Measurements from ENCODE around the gene ATP8B1. TPM values are rescaled to one million over a fixed set of nuclear protein-coding genes. Genes with fewer than 3 reads are reported as not detected.

ATP8B1 gene
- total RNA-seq, 1 donor from 2014 or later: 0.15 TPM

DNA sequence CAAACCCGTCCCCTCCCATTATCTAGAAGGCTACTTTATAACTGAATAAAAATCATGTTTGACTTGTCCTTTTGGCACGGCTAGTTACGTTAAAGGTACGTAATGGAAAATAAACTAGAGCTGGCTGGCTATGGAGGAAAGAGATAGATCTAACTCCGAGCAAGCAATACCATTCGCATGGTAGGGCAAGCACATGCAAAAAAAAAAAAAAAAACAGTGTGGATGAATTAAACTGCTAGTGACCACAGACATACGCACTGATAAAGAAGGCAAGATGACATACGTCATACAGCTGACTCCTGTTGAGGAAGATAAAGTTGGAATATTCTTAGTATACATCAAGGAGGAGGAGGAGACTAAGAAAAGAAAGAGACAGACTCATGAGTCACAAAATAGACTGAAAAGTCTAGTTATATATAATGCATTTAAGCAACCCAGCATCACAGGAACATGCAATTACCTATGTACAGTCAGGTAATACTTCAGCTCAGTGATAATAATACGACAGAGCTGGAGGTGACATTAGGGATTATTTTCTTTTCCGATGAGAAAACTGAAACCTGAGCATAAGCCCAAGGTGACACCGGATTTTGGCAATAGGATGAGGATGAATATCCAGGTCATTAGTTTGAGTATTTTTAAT, 143.5 kb downstream of the ATP8B1 start:
- no peak overlapping the region for H3K4me3 Mint-ChIP-seq

DNA sequence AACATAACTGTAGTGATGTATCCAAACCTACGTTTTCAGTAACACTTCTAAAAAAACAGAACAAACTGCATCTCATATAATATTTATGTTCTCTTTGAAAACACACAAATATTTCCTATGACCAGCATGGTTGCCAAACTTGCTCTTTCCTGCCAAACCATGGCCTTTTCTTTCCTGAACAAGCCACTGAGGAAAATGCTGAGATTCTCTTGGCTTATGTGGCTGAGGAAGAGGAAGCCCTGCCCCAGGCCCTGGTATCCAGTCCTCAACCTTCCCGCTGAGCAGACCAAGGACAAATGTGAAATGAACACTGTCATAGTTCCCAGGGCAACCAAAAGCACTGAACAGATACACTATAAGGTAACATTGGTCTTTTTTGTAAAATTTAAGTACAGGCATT, 145.6 kb downstream of the ATP8B1 start:
- Histone ChIP-seq H3K4me2 (no peak overlapping the region), H3K36me3 (no peaks in the 10 kb centered on the region), H3K4me1 (no peaks in the 10 kb centered on the region), H3K9me3 (ENCODE audit: low read depth) (peaks cover 4% of the 10 kb centered on the region), H3K79me2 (ENCODE audit: low read depth) (no peaks in the 10 kb centered on the region), H4K20me1 (ENCODE audit: low read depth) (no peaks in the 10 kb centered on the region), H3K27me3 (no peaks in the 10 kb centered on the region), H2AFZ (replicated peaks) (no peak overlapping the region), H3K27ac (no peak overlapping the region), H3K9ac (no peak overlapping the region), H3K4me3 (no peak overlapping the region), H3F3A (ENCODE audit: low read depth) (no peaks in the 10 kb centered on the region)
- no peak overlapping the region for H3K4me3 Mint-ChIP-seq
- no peak for DNase-seq (ENCODE audit: low spot score)
- H3K4me1 Mint-ChIP-seq: no peaks in the 10 kb centered on the region
- no peaks in the 10 kb centered on the region for H3K36me3 Mint-ChIP-seq
- no peaks in the 10 kb centered on the region for H3K27me3 Mint-ChIP-seq (ENCODE audit: insufficient read depth, low read depth)
- TF ChIP-seq, protein P1, sequence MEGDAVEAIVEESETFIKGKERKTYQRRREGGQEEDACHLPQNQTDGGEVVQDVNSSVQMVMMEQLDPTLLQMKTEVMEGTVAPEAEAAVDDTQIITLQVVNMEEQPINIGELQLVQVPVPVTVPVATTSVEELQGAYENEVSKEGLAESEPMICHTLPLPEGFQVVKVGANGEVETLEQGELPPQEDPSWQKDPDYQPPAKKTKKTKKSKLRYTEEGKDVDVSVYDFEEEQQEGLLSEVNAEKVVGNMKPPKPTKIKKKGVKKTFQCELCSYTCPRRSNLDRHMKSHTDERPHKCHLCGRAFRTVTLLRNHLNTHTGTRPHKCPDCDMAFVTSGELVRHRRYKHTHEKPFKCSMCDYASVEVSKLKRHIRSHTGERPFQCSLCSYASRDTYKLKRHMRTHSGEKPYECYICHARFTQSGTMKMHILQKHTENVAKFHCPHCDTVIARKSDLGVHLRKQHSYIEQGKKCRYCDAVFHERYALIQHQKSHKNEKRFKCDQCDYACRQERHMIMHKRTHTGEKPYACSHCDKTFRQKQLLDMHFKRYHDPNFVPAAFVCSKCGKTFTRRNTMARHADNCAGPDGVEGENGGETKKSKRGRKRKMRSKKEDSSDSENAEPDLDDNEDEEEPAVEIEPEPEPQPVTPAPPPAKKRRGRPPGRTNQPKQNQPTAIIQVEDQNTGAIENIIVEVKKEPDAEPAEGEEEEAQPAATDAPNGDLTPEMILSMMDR (IDR thresholded peaks at IDR 0.05): no peak
- TF ChIP-seq EZH2phosphoT487 (IDR thresholded peaks at IDR 0.05) (no peak), EZH2 (IDR thresholded peaks at IDR 0.05) (no peak)
- H3K27ac Mint-ChIP-seq: no peak overlapping the region
- H3K9me3 Mint-ChIP-seq: peaks cover 13% of the 10 kb centered on the region

More for the DNA sequence above, 143.5 kb downstream of the ATP8B1 start:
- no peaks in the 10 kb centered on the region for H3F3A ChIP-seq (ENCODE audit: low read depth)
- no peak overlapping the region for H3K9ac ChIP-seq
- H3K4me3 ChIP-seq: no peak overlapping the region
- H3K79me2 ChIP-seq (ENCODE audit: low read depth): no peaks in the 10 kb centered on the region
- no peak overlapping the region for H3K4me2 ChIP-seq
- peaks cover 4% of the 10 kb centered on the region for H3K9me3 ChIP-seq (ENCODE audit: low read depth)
- H3K4me1 ChIP-seq: peaks cover 1% of the 10 kb centered on the region
- no peak overlapping the region for H3K27ac ChIP-seq
- no peaks in the 10 kb centered on the region for H4K20me1 ChIP-seq (ENCODE audit: low read depth)
- H3K27me3 Mint-ChIP-seq (ENCODE audit: insufficient read depth, low read depth): no peaks in the 10 kb centered on the region
- H3K36me3 Mint-ChIP-seq: no peaks in the 10 kb centered on the region
- H3K4me1 Mint-ChIP-seq: no peaks in the 10 kb centered on the region
- no peak overlapping the region for H3K27ac Mint-ChIP-seq
- TF ChIP-seq EZH2phosphoT487 (IDR thresholded peaks at IDR 0.05) (no peak), EZH2 (IDR thresholded peaks at IDR 0.05) (no peak)
- TF ChIP-seq, protein P1 (IDR thresholded peaks at IDR 0.05): no peak
- H3K9me3 Mint-ChIP-seq: peaks cover 12% of the 10 kb centered on the region
- H3K27me3 ChIP-seq: no peaks in the 10 kb centered on the region
- DNase-seq (ENCODE audit: low spot score): no peak
- H2AFZ ChIP-seq (replicated peaks): no peak overlapping the region
- H3K36me3 ChIP-seq: no peaks in the 10 kb centered on the region

DNA sequence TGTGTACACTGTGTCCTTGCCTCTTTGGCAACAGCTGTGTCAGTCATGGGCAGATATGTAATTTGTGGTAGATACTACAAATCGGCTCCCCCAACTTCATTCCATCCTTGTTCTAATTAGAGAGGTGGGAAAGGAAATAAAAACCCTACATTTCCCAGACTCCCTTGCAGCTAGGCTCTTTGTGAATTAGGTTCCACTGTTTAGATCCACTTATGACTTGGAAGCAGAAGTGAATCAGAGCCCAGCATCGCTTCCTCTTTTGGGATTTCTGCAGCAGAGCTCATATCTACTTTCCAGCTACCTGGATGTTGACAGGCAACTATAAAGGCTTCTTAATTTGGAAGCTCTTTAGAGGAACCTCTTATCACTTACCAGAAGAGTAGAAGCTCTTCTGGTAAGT, 147.4 kb downstream of the ATP8B1 start:
- Mint-ChIP-seq H3K4me3 (no peak overlapping the region), H3K36me3 (no peaks in the 10 kb centered on the region), H3K27ac (no peak overlapping the region), H3K27me3 (ENCODE audit: insufficient read depth, low read depth) (no peaks in the 10 kb centered on the region), H3K9me3 (peaks cover 13% of the 10 kb centered on the region), H3K4me1 (no peaks in the 10 kb centered on the region)
- no peak overlapping the region for H2AFZ ChIP-seq (replicated peaks)
- H3K9me3 ChIP-seq (ENCODE audit: low read depth): peaks cover 4% of the 10 kb centered on the region
- H3K4me1 ChIP-seq: no peaks in the 10 kb centered on the region
- DNase-seq (ENCODE audit: low spot score): no peak
- H3K9ac ChIP-seq: no peak overlapping the region
- no peaks in the 10 kb centered on the region for H3K27me3 ChIP-seq
- no peaks in the 10 kb centered on the region for H3F3A ChIP-seq (ENCODE audit: low read depth)
- H3K36me3 ChIP-seq: no peaks in the 10 kb centered on the region
- TF ChIP-seq EZH2phosphoT487 (IDR thresholded peaks at IDR 0.05): no peak
- TF ChIP-seq EZH2 (IDR thresholded peaks at IDR 0.05): no peak
- TF ChIP-seq, protein P1 (IDR thresholded peaks at IDR 0.05): no peak
- no peaks in the 10 kb centered on the region for H3K79me2 ChIP-seq (ENCODE audit: low read depth)
- no peak overlapping the region for H3K4me2 ChIP-seq
- no peaks in the 10 kb centered on the region for H4K20me1 ChIP-seq (ENCODE audit: low read depth)
- no peak overlapping the region for H3K27ac ChIP-seq
- no peak overlapping the region for H3K4me3 ChIP-seq
